ENCODE measurements around the gene RAB32.

DNA sequence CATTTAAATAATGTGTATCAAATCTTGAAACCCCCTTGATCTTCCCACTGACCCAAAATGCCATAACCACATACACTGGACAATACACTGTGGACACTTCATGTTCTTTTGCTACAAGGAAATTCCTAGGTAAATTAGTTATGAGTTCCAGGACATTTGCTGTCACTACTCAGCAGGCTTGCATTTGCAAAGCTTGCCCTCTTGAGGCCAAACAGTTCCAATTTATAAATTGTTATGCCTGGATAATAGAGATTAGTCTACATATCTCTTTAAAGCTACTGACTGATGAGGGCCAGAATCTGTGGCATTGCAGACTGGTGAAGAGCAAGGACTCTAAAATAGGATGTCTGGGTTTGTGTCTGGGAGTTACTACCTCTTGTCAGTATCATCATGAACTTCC is 17.4 kb upstream of the RAB32 start:
- TF ChIP-seq CTCF (IDR thresholded peaks at IDR 0.05; ENCODE audit: insufficient read depth, low read length, poor library complexity, severe bottlenecking) = no peak
- no peak for TF ChIP-seq EZH2phosphoT487 (conservative IDR thresholded peaks at IDR 0.05; ENCODE audit: low read length)

Measured in SU-DHL-6 (cell line).